SU-DHL-6 (cell line): ENCODE measurements around the gene IQCF6.

Experiments
- CTCF ChIP-seq: fragments of 200-600 bp; sonication (generic); IDR thresholded peaks from one replicate; pipeline ENCODE4 v1.5.1; 2017; ENCODE audit warnings: antibody characterized with exemption, mild to moderate bottlenecking, low read length, moderate library complexity; ENCODE audit not compliant: insufficient read depth, poor library complexity, severe bottlenecking
- EZH2phosphoT487 ChIP-seq: fragments of 200-600 bp; sonication (generic), shearing (Covaris generic); conservative IDR thresholded peaks from 2 replicates; pipeline ENCODE4 v1.6.1; 2018; ENCODE audit warnings: mild to moderate bottlenecking, antibody characterized with exemption, low read length, moderate library complexity, mixed read lengths

GRCh38 chr3:51828297-51828696, 49.3 kb upstream of the IQCF6 start:
- TF ChIP-seq CTCF (no peak), EZH2phosphoT487 (no peak)
